NCI-H2081 treated with DMSO at 0.1 percent for 48 hours (cell line): ENCODE data around the gene CDC37.
"Not testable (repeated sequence)": the region's sequence is repeated elsewhere in the genome, so short reads cannot be mapped to it uniquely, and the experiment has no call there.

Source experiments
- DNase-seq: peaks from one replicate; lab custom pipeline; 2025; lab: John Stamatoyannopoulos, UW

Gene CDC37

DNA sequence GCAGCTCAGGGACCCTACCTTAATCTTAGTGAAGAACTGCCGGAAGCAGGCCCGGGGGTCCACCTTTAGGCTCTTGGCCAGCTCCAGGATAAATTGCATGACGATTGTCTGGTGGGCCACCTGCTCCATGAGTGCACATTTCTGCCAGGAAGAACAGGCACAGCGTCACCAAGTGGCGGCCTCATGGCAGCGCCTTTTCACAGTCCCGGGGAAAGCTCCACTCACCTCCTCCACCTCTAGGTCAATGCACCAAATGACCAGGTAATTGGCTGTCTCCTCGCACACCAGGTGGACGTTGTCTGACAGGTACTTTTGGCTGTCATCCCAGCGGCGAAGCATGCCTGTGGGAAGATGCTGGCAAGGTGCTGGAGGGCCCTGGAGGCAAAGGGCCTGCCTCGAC, 8.3 kb downstream of the CDC37 start:
- no peak for DNase-seq

DNA sequence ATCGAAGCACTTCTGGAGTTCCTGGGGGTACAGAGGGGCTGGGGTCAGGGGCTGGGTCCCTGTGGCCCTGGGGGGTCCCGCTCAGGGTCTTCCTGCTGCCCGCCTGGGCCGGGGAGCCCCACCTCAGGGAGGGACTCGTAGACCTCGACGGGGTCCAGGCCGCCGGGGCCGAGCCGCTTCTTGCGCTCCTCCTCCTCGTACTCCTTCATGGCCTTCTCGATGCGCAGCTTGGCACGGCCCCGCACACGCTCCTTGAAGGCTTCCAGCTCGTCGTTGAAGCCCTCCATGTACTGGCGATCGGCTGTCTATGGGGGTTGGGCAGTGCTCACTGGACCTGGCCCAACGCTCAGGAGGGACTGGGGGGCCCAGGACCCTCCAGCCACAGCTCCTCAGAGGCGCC, 10.2 kb downstream of the CDC37 start:
- no peak for DNase-seq

DNA sequence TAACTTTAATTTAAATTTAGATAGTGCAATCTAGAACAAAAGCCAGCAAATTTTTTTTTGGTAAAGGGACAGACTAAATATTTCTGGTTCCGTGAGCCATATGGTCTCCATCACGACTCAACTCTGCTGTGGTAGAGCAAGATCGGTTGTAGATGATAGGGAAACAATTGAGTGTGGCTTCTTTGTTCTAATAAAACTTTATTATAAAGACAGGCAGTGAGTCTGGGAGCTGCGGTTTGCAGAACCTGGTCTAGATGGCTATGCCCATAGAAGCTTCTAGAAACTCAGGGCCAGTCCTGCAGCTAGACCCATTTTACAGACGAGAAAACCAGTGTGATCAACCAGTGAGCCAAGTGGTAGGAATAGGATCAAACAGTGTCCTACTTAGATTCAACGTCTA, 11.2 kb downstream of the CDC37 start:
- DNase-seq: no peak

DNA sequence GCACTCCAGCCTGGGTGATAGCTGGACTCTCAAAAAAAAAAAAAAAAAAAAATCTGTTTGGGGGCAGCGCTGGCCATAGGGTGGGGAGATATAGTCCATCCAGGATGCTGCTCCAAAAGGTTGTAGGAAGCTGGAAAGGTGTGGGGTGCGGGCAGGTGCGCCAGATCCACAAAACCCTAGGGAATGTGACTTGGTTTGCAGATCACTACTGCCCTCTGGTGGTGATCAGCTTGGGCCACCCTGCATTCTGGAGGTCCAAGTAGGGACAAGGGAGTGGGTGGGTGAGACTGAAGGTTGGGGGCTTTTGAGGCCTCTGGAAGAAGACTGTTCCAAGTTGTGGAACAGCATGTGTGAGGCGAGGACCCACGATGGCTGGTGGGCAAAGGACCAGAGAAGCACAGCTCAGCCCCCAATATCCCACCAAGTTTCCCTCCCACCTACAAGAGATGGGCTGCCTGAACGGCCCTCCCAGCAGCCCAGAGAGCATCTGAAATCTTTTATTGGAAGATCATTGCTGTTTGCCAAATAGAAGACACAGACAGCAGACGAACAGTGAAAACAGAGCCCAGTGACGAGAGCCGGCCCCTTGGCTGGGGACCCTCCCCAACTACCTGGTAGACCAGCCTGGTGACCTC, 12.6 kb downstream of the CDC37 start:
- no peak for DNase-seq

DNA sequence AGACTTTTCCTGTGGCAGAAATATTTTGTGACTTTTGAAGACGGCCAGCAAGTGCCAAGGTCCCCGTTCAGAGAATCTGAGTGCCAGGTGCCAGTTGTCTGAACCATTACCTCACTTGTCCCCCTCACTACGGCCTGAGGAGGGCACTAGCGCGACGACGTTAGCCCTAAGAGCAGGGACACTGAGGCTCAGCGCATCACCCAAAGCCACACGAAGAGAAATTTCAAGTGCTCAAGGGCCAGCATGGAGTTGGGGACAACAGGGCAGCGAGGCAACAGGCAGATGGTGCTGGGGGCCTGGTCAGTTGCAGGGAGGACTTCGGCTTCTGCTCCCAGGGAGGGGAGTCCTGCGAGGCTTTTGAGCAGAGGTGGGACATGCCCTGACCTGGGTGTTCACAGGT, 13.5 kb downstream of the CDC37 start:
- no peak for DNase-seq

DNA sequence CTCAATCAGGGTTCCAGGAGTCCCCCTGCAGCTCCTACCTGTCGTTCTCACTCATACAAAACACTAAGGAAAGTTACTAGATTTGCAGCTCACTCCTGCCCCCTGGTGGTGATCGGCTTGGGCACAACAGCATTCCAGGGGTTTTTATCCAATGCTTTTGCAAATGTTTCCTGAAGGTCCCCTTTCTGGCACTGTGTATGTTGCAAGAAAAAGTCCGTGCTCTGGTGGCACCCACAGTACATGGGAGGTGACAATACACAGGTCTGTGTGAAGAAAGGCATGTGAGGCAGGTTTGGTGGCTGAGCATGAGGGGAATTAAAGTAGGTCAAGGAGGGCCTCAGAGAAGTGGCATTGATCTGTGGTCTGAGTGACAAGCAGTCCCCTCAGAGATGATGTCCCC, 14.4 kb downstream of the CDC37 start:
- DNase-seq: peak; percentile 43

DNA sequence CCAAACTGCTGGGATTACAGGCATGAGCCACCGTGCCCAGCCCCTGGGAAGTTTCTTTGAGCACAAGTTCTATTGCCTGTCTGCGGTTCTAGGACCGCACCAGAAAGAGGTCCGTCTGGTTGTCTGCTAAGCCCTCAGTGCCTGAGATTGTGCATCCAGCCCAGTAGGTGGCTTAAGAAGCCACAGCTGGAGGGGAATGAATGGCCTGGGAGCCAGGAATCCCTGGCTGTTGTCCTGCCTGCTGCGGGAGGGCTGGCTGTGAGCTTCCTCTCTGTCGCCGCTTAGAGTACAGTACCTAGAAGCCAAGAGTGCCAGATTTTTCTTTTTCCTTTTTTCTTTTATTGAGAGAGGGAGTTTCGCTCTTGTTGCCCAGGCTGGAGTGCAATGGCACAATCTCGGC, 18.8 kb downstream of the CDC37 start:
- DNase-seq: no peak

DNA sequence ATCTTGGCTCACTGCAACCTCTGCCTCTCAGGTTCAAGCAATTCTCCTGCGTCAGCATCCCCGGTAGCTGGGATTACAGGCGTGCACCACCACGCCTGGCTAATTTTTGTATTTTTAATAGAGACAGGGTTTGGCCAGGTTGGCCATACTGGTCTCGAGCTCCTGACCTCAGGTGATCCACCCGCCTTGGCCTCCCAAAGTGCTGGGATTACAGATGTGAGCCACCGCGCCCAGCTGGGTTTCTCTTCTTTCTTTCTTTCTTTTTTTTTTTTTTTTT, 20.2 kb downstream of the CDC37 start:
- DNase-seq: not testable (repeated sequence)

DNA sequence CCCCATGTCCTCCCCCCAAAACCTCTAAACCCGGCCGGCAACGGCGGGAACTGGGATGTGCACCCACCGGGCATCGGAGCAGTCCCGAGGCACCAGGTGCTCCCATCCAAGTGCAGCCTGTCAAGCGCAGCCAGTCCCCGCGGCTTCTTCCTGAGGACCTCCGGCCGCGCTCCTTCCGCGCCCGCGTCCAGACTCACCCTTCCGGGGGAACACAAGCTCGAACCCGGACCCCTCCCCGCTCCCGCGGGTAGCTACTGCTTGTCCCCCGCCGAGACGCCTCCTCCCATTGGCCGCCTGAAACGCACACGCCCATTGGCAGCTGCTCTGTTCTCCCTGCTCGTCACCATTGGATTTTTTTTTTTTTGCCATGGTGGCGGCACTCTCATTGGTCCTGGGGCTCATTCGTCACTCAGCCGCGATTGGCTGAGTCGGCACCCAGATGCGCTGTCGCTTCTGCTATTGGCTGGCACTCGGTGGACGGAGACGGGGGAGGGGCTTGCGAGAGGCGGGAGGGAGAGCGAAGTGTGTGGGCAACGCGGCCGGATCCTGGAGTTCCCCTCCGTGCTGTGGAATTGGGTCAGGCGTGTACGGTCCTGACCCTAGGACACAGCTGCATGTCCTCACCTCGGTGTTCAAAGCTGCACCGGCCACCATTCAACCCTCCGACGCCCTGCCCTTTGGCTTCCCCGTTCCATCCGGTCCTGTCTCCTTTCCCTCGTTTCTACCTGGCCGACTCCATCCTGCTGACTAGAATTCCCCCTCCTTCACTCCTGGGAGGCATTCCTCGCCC, 22.8 kb downstream of the CDC37 start, which contains the start of gene TYK2:
Gene TYK2 (minus strand): TSS at position 260 of the 790 bp plus-strand sequence. CDS start 2,166 bp downstream, outside the sequence.
- peak; percentile 97 for DNase-seq

DNA sequence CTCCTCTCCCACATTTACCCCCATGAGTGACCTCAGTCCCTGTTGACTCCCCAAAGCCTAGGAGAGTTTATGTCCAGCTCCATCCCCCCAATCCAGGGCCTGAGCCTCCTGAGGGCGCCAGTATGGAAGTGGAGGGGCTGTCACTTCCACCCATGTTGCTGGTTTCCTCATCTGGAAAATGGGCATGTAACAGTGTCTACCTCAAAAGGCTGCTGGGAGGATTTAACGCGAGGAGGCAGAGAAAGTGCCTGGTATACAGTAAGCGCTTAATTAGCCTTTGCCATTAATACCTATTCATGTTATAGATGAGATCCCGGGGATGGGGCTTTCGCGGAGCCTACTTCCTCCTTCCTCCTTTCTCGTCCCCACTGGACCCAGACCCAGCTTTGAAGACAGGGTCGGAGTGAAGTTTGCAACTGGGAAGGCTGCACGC, 23.4 kb downstream of the CDC37 start:
- no peak for DNase-seq

DNA sequence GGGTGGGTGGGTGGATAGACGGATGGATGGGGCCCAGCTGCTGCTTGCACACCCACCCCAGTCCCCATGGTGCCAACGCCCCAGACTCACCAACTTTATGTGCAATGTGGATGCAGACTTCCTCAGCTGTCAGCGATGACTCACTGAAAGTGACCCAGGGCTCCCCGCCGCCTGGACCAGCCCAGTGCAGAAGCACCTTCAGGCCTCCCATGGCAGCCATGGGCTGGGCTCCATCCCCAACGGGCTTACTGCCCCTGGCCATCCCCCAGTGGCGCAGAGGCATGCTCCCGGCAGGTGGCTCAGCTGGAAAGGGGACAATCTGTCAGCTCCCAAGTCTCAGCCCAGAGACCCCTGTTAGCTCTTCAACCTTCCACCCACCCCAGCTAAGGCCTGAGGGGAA, 25.2 kb downstream of the CDC37 start:
- DNase-seq: no peak

DNA sequence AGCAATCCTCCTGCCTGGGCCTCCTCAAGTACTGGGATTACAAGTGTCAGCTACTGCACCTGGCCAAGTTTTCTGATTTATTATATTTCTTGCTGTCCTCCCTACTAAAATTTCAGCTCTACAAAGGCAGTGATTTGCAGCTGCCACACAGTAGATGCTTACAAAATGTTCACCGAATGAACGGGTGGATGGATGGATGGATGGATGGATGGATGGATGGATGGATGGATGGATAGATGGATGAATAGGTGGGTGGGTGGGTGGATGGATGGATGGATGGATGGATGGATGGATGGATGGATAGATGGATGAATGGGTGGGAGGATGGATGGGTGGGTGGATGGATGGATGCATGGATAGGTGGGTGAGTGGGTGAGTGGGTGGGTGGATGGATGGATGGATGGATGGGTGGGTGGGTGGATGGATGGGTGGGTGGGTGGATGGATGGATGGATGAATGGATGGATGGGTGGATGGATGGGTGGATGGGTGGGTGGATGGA, 26.2 kb downstream of the CDC37 start:
- DNase-seq: not testable (repeated sequence)

DNA sequence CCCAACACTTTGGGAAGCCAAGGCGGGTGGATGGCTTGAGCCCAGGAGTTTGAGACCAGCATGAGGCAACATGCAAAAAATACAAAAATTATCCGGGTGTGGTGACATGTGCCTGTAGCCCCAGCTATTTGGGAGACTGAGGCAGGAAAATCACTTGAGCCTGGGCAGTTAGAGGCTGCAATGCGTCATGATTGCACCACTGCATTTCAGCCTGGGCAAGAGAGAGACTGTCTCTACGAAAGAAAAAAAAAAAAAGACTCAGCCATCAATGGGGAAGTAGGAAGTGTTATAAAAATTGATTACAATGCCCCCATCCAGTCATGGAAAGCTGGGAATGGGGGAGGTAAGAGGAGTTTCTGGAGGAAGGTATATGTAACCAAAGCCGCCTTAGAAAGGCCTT, 28.4 kb downstream of the CDC37 start:
- no peak for DNase-seq

DNA sequence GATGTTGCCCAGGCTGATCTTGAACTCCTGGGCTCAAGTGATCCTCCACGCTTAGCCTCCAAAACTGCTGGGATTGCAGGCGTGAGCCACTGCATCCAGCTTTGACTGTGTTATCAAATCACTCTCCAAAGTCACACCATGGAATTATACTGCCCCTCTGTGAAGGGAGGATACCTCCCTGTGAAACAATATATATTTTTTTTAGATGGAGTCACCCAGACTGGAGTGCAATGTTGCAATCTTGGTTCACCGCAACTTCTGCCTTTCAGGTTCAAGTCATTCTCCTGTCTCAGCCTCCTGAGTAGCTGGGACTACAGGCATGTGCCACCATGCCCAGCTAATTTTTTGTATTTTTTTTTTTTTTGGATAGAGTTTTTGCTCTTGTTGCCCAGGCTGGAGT, 30.7 kb downstream of the CDC37 start:
- DNase-seq: no peak

DNA sequence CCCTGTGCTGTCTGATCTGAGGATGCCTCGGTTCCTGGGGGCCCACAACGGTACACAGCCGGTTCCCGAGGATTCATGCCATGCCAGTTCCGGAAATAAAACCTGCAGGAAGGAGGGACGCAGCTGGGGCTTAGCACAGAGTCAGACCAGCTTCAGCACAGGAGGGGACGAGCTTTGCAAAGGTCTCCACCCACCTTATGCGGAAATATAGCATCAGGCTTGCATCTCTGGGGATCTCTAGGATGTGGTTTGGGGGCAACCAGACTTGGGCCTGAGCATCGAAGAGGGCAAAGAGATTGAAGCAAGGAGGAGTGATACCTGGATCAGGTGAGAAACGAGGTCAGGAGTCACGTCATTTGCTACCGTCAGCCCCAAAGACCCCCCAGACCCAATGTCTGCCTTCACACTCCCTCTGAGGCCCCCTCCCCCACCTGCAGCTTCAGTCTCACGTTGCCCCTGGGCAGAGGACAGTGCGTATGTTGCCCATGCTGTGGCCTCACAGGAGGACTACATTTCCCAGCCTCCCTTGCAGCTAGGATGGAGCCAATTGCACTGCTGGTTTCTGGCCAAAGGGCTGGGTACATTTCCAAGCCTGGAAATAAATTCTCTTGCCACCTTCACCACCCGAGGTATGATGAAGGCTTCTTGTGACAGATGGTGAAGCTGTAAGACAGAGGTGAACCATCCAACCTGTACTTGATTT, 35.1 kb downstream of the CDC37 start:
- DNase-seq: no peak

DNA sequence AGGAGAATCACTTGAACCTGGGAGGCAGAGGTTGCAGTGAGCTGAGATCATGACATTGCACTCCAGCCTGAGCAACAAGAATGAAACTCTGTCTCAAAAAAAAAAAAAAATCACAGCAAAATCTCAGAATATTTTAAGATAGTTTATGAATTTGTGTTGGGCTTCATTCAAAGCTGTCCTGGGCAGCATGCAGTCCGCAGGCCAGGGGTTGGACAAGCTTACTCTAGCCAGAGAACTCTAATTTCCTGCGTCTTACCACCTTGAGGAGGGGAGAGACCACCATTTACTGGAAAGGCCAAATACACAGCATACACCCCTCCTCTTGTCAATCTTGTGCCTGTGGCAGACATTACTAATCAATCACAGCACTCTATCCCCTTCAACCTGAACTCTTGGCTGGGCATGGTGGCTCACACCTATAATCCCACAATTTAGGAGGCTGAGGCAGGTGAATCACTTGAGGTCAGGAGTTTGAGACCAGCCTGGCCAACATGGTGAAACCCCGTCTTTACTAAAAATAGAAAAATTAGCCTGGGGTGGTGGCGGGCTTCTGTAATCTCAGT, 36.3 kb downstream of the CDC37 start:
- DNase-seq: not testable (repeated sequence)

DNA sequence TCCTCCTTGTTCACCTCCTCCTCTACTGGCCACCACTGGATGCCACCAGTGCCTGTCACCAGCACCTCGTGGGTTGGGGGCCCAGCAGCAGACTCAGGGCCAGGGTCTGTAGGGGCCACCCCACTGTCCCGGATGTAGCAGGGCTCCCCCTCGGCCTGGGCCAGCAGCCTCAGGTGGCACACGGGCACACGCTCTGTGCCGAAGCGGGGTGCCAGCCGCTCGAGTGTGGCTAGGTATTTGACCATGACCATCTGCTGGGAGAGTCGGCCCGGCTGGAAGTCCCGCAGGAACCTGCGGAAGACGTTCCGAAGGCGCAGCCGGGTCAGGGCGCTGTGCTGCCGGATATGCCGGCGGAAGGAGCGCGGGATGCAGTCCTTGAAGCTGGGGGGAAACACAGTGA, 37.8 kb downstream of the CDC37 start:
- DNase-seq: no peak

DNA sequence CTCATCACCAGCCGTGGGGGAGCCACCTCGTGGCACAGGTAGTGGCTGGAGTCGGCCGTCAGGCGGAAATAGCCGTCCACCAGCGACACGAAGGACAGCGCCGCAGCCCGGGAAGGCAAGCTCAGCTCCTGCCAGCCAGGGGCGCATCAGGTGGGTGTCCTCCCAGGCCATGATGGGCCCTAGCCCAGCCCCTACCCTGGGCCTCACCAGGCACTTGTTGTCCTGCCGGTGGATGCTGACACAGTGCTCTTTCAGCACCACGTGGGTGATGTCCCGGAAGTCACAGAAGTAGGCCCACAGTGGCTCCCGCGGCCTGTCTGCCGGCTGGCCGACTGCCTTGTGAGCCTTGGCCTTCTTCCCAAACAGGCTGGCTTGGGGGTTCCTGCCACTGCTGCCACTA, 38.7 kb downstream of the CDC37 start:
- no peak for DNase-seq

DNA sequence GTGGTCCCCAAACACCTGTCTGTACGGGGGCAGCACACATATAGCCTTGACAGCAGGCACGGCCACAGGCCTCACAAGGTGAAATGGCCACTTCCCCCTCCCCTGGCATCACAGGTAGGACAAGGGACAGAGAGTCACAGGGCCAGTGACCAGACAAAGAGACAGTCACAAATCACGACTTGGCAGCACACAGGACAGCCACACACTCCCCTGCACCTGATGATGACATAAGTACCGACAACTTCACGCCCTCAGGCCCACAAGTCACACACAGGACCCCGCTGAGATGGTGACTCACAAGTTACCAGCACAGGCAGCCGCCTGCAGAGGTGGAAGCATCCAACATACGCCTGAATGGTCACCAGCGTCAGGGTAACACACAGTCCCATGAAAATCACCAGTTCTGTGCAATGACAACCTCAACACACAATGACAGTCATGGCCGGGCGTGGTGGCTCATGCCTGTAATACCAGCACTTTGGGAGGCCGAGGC, 39.5 kb downstream of the CDC37 start:
- DNase-seq: no peak

DNA sequence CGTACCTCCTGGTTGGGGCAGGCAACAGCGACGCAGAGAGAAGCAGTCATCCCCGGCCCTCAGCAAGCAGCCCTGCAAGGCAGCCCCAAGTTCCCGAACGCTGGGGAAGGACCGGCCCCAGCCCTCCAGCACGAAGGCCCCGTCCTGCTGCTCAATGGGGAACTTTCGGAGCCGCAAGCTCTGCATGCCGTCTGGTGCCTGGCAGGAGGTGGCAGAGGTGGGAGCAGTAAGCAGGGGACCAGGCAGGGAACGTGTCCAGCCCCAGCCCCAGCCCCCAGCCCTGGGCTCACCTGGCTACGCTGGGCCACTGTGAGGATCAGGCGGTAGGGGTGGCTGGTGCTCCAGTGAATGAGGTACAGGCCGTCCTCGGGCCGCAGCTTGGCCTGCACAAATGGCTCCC, 41.1 kb downstream of the CDC37 start:
- DNase-seq: no peak

DNA sequence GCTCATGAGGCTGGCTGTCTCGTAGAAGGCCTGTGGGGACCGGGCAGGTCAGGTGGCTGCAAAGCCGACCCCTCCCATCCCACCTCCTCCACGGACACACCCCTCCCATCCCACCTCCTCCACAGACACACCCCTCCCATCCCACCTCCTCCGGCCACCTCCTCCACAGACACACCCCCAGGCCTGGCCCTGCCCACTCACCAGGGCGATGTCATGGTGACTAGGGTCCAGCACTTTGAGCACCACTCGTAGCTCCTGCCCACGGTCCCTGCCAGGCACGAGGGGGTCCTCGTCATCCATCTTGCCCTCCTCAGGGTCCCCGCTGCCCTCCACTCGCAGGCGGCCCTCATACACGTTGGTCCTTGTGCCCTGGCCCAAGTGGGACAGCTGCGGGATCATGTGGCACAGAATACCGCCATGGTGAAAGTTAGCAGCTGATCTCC, 41.8 kb downstream of the CDC37 start:
- no peak for DNase-seq

DNA sequence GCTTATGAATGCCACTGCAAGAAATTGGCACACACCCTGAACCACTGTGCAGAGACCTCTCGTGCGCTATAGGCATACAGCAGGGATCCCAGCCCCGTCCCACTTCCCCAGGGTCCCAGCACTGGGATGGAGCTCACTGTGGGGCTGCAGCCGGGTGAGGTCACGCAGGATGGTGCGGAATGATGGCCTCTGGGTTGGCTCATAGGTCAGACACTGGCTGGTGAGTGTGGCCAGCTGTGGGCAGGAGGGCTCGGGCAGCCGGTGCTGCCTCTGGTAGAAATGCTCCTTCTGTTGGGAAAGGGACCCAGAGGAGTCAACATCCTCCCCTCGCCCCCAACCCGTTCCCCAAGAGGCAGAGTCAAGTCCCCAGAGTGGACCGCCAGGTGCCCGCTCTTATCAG, 46.9 kb downstream of the CDC37 start:
- no peak for DNase-seq
